ENCODE results near the gene SNCA.

Gene SNCA

DNA sequence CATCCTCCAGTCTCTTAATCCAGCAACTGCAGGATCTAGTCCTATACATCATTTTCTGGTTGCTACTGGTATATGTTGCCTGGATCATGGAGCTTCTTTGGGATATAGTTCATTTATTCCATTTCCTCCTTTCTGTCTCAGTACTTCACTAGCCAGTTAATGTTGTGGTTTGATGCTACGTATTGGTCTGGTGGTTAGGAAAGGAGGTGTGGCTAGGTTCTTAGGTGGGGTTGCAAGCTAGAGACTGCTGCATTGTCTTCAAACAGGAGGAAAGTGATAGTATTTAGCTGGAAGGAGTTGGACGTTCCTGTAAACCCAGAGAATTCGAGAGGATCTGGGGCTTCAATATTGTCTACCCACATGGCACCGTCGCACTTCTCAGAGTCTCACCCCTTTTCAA, 129.5 kb downstream of the SNCA start:
- no peak for DNase-seq (ENCODE audit: low read depth)

GRCh38 chr4:89704651-89705395, 132.1 kb downstream of the SNCA start:
- DNase-seq (ENCODE audit: low read depth) = no peak

- no peak for DNase-seq (ENCODE audit: low read depth)
Observed at GRCh38 chr4:89703829-89704590, 133.0 kb downstream of the SNCA start.

DNA sequence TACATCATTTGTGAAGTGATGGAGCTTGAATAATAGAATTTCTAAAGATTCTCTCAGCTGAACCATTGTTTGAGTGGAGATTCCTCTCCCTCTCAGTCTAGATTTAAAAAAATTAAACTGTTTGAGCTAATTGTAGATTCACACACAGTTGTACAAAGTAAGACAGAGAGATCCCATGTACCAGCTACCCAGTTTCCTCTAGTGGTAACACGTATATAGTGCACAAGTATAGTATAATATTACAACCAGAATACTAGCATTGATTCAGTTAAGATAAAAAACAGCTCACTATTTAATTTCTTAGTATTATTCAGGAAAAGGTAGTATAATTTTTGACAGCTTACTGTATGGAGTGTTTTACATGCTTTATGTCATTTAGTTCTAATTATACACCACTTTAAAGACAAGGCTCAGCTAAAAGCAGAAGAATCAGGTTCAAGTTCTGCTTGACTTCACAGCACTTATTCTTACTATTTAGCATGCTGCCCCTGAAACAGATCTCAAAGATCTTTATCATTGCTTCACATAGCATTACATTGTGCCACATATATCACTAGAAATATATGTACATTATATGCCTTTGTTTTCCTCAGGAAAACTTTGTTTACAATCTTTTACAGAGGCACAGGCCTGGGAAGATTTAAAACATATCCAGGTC, 136.1 kb downstream of the SNCA start:
- no peak for DNase-seq (ENCODE audit: low read depth)

- DNase-seq (ENCODE audit: low read depth) = no peak
Observed at GRCh38 chr4:89685690-89686089, 151.3 kb downstream of the SNCA start.

- DNase-seq (ENCODE audit: low read depth) = no peak
Observed at GRCh38 chr4:89685277-89685676, 151.7 kb downstream of the SNCA start.

- no peak for DNase-seq (ENCODE audit: low read depth)
Observed at GRCh38 chr4:89684536-89684935, 152.4 kb downstream of the SNCA start.

- DNase-seq (ENCODE audit: low read depth) = no peak
Observed at GRCh38 chr4:89682808-89683207, 154.2 kb downstream of the SNCA start.

GRCh38 chr4:89681671-89682070, 155.3 kb downstream of the SNCA start:
- DNase-seq (ENCODE audit: low read depth) = no peak

DNA sequence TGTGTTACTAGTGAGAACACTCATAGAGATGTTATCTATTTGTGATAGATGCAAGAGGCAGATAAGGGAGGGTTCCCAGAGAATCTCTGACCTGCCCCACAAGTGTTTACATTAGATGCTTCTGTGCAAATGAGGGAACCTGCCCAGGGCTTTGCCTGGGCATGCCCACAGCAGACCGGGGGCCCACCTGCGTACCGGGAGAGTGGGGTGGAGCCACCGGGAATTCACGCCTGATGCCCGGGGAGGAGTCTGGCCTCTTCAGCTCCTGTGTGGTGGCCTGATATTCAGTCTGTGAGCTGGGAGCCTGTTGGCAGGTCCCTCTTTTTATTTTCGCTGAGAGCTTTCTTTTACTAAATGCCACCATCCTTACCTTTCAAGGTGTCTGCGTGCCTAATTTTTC, 155.7 kb downstream of the SNCA start:
- no peak for DNase-seq (ENCODE audit: low read depth)

GRCh38 chr4:89674876-89675459, 162.0 kb downstream of the SNCA start:
- no peak for DNase-seq (ENCODE audit: low read depth)
